ENCODE results near the gene GLDN.

GLDN gene

GRCh38 chr15:51363383-51363782, 21.9 kb downstream of the GLDN start:
- no peak for FAIRE-seq

GRCh38 chr15:51365417-51365816, 24.0 kb downstream of the GLDN start:
- FAIRE-seq = no peak

- FAIRE-seq = no peak
These were observed 24.6 kb downstream of the GLDN start for GRCh38 chr15:51366071-51366470.

GRCh38 chr15:51366920-51367319, 25.5 kb downstream of the GLDN start:
- FAIRE-seq = no peak

GRCh38 chr15:51367322-51367976, 26.0 kb downstream of the GLDN start:
- FAIRE-seq = no peak

- no peak for FAIRE-seq
These were observed 26.9 kb downstream of the GLDN start for GRCh38 chr15:51368307-51368706.

- FAIRE-seq = no peak
These were observed 27.4 kb downstream of the GLDN start for GRCh38 chr15:51368751-51369450.

- FAIRE-seq = no peak
These were observed 28.0 kb downstream of the GLDN start for GRCh38 chr15:51369451-51369761.

- no peak for FAIRE-seq
These were observed 29.8 kb downstream of the GLDN start for GRCh38 chr15:51371266-51371665.

GRCh38 chr15:51374131-51374530, 32.7 kb downstream of the GLDN start:
- FAIRE-seq = no peak

GRCh38 chr15:51375966-51376640, 34.6 kb downstream of the GLDN start:
- FAIRE-seq = no peak

GRCh38 chr15:51377038-51377786, 35.8 kb downstream of the GLDN start:
- FAIRE-seq = no peak

- no peak for FAIRE-seq
These were observed 37.0 kb downstream of the GLDN start for GRCh38 chr15:51378406-51378805.

GRCh38 chr15:51379390-51379789, 37.9 kb downstream of the GLDN start:
- no peak for FAIRE-seq

- FAIRE-seq = no peak
These were observed 39.7 kb downstream of the GLDN start for GRCh38 chr15:51380999-51381806.

- no peak for FAIRE-seq
These were observed 41.3 kb downstream of the GLDN start for GRCh38 chr15:51382787-51383186.

- FAIRE-seq = no peak
These were observed 44.6 kb downstream of the GLDN start for GRCh38 chr15:51386029-51386428.

GRCh38 chr15:51386486-51386885, 45.0 kb downstream of the GLDN start:
- no peak for FAIRE-seq

GRCh38 chr15:51386960-51387698, 45.7 kb downstream of the GLDN start:
- no peak for FAIRE-seq

GRCh38 chr15:51387699-51388041, 46.2 kb downstream of the GLDN start:
- FAIRE-seq = no peak

- FAIRE-seq = no peak
These were observed 47.3 kb downstream of the GLDN start for GRCh38 chr15:51388726-51389125.

Data from TTC549 (cell line).